Measurements from ENCODE around the gene KDM2A. TPM values are rescaled to one million over a fixed set of nuclear protein-coding genes. Genes with fewer than 3 reads are reported as not detected.

KDM2A gene
- total RNA-seq, 2 donors from 2014 or later = 50.3 to 97.6 TPM

GRCh38 chr11:67116758-67117105 lies 2.3 kb upstream of the KDM2A start:
- Histone ChIP-seq H3K4me1 (replicated peaks) (no peaks in the 10 kb centered on the region), H3K27me3 (replicated peaks; ENCODE audit: insufficient read depth) (no peaks in the 10 kb centered on the region), H3K9me3 (no peaks in the 10 kb centered on the region), H3K27ac (no peak overlapping the region), H3K4me3 (no peak overlapping the region), H3K36me3 (no peaks in the 10 kb centered on the region)
- no peak for TF ChIP-seq POLR2A (IDR thresholded peaks at IDR 0.05)
- no peak for TF ChIP-seq POLR2AphosphoS5 (IDR thresholded peaks at IDR 0.05)
- TF ChIP-seq CTCF (IDR thresholded peaks at IDR 0.05) = no peak
- intact Hi-C loops (cut with DNase I) = loop anchor here (5.0 kb wide), 2 partner anchors 46 to 126 kb away; no protein-coding TSS in a partner anchor
- no peak for DNase-seq (ENCODE audit: low spot score)
- WGBS = 74% methylated on average over 3 of the region's 3 CpGs

GRCh38 chr11:67117176-67117575 lies 1.9 kb upstream of the KDM2A start:
- no peak for DNase-seq (ENCODE audit: low spot score)
- no peak for TF ChIP-seq CTCF (IDR thresholded peaks at IDR 0.05)
- no peak for TF ChIP-seq POLR2AphosphoS5 (IDR thresholded peaks at IDR 0.05)
- TF ChIP-seq POLR2A (IDR thresholded peaks at IDR 0.05) = no peak
- intact Hi-C loops (cut with DNase I) = loop anchor here (5.0 kb wide), 2 partner anchors 45 to 125 kb away; no protein-coding TSS in a partner anchor
- no peaks in the 10 kb centered on the region for H3K36me3 ChIP-seq
- H3K4me3 ChIP-seq = no peak overlapping the region
- 79% methylated on average over 7 of the region's 7 CpGs for WGBS
- H3K9me3 ChIP-seq = no peaks in the 10 kb centered on the region
- peaks cover 1% of the 10 kb centered on the region for H3K4me1 ChIP-seq (replicated peaks)
- peak overlapping the region; percentile 94 to 98 for H3K27ac ChIP-seq
- no peaks in the 10 kb centered on the region for H3K27me3 ChIP-seq (replicated peaks; ENCODE audit: insufficient read depth)

- Histone ChIP-seq H3K4me1 (replicated peaks) (peaks cover 3% of the 10 kb centered on the region), H3K27ac (peak overlapping the region; percentile 94 to 98), H3K27me3 (replicated peaks; ENCODE audit: insufficient read depth) (no peaks in the 10 kb centered on the region), H3K4me3 (peak overlapping the region; percentile 37 to 94), H3K9me3 (no peaks in the 10 kb centered on the region), H3K36me3 (no peaks in the 10 kb centered on the region)
- DNase-seq (ENCODE audit: low spot score) = no peak
- 14% methylated on average over 39 of the region's 65 CpGs for WGBS
- intact Hi-C loops (cut with DNase I) = loop anchor here (5.0 kb wide), 2 partner anchors 45 to 125 kb away; no protein-coding TSS in a partner anchor
- TF ChIP-seq POLR2A (IDR thresholded peaks at IDR 0.05) = no peak
- TF ChIP-seq POLR2AphosphoS5 (IDR thresholded peaks at IDR 0.05) = no peak
- no peak for TF ChIP-seq CTCF (IDR thresholded peaks at IDR 0.05)
These were observed 1.3 kb upstream of the KDM2A start for GRCh38 chr11:67117672-67118180.

GRCh38 chr11:67118181-67118766 lies 789 bp upstream of the KDM2A start:
- peak overlapping the region; percentile 37 to 94 for H3K4me3 ChIP-seq
- H3K27me3 ChIP-seq (replicated peaks; ENCODE audit: insufficient read depth) = no peaks in the 10 kb centered on the region
- intact Hi-C loops (cut with DNase I) = loop anchor here (5.0 kb wide), 2 partner anchors 44 to 124 kb away; no protein-coding TSS in a partner anchor
- 0% methylated on average over 3 of the region's 59 CpGs for WGBS
- H3K9me3 ChIP-seq = no peaks in the 10 kb centered on the region
- TF ChIP-seq POLR2A (IDR thresholded peaks at IDR 0.05) (no peak), CTCF (IDR thresholded peaks at IDR 0.05) (no peak), POLR2AphosphoS5 (IDR thresholded peaks at IDR 0.05) (no peak)
- H3K4me1 ChIP-seq (replicated peaks) = peaks cover 3% of the 10 kb centered on the region
- peak overlapping the region; percentile 94 to 98 for H3K27ac ChIP-seq
- no peaks in the 10 kb centered on the region for H3K36me3 ChIP-seq
- peak; percentile 19 for DNase-seq (ENCODE audit: low spot score)

Measured in prostate gland (tissue), 2 donors.